Medulla oblongata (tissue), 1 donor: ENCODE measurements around the gene ZNF827.

Experiments
- DNase-seq: peaks from one replicate; pipeline ENCODE4 v3.0.0-alpha.2; 2015; ENCODE audit errors: extremely low spot score

ZNF827 gene

DNA sequence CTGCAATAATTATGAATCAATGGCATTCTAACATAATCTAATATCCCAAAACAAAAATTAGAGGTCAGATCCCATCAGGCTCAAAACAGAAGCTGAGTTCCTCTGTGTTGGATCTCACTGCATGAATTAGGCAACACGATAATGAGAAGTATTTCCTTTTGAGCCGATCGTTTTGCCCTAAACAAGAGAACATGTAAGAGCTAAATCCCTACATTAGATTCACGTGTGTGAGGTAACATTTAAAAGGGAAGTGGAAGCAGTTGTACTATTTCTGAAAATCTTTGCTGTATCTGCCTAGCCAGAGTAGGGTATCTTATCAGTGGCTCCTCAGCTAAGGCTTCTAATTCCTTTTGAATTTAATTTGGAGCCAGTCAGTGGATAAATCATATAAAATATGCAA, 143.1 kb downstream of the ZNF827 start:
- no peak for DNase-seq

DNA sequence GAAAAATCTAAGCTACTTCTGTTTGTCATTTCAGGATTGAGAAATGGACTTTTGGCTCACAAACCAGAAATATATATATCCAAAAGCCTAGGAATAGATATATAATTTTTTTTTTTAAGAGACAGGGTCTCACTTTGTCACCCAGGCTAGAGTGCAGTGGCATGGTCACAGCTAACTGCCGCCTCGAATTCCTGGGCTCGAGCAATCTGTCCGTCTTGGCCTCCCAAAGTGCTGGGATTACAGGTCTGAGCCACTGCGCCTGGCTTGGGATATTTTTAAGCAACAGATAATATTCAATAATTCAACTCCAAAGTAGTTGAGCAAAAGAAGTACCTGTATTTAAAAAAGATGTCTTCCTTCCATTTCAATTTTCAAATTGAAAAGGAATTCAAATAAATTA, 146.2 kb downstream of the ZNF827 start:
- no peak for DNase-seq

DNA sequence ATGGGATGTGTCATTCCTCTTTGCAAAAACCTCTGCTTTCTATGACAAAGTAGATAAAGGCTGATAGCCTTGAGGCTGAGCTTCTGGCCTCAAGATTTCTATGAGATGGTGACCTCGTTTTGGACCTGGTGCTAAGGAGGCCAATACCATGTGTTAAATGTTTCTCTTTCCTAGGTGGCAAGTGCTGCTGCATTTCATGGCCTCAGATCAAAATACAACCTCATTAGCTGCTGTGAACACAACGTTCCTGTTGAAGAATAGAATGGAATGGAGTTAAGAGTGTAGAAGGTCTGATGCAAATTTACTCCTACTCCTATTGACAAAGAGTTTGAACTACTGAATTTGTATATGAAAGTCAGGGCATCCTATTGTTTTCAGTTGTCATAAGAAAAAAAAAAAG, 146.6 kb downstream of the ZNF827 start:
- no peak for DNase-seq

DNA sequence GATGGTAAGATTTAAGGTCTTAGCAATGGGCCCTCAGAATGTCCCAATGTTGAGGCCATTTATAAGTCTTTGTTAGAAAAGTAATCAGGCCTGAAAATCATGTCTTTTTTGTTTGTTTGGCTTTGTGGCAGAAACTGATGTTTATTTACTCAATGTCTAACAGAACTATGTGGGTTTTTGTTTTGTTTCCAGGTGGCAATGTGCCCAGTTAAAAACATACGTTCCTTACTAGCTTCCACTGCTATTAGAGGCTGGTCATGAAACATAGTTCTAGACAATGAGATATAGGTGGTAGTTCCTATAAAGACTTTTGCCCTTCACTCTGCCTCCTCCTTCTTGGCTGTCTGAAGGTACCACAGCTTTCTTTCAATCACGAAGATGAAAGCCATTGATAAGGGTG, 149.9 kb downstream of the ZNF827 start:
- no peak for DNase-seq

DNA sequence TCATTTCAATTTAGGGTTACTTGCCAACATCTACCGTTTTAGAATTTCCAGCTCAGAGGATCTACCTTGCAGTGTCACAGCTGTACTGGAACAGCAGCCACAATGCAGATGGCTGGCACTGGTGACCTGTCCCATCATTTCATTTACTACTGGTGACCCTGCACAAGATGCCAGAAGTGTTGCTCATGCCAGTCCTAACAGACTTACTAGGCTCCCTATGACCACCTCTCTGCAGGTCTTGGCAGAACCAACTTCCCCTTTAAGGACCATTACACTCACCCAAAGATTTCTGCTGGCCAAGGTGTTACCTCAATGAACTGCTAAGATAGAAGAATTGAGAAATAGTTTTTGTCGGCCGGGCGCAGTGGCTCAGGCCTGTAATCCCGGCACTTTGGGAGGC, 151.8 kb downstream of the ZNF827 start:
- no peak for DNase-seq

DNA sequence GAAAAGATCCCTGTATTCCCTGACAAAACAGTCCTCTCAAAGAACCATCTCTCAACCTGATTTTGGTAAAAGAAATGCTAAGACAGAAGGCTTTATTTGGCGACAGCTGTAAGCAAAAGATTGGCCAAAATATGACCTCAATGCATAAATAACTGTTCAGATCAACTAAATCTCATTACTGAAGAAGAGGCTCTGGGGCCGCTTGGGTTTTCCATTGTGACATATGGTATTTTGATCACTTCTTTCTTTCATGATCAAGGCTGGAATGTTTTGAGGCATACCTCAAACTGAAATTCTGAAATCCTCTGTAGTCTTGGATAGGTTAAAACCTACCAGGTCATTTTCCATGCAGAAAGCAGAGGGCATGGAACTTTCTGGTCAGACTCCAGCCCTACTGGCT, 152.4 kb downstream of the ZNF827 start:
- no peak for DNase-seq

DNA sequence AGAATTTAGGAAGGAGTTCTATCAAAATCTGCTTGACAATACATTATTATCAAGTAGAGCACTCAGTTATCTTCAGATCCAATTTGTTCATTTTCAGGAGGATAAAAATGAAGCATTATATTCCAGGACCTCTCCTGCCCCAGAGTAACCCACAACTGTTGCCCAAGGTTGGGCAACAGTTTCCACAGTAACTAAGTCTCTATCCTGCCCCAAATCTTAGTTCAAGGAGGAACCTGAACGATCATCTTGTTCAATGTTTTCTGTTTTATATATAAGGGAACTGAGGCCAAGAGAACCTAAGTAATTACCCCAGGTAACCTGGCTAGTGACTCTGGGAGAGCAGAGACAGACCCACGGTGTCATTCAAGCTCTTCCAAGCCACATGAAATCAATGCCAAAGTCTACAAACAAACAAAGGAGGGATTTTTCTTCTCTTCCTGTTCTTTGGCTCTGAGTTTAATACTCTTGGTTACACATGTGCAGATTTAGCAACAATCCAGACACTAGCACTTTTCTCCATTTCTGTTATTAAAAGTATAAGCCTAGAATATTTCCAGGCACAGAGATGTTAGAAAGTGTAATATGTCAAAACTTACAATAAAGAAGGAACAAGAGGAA, 153.1 kb downstream of the ZNF827 start:
- DNase-seq = peak; percentile 43

DNA sequence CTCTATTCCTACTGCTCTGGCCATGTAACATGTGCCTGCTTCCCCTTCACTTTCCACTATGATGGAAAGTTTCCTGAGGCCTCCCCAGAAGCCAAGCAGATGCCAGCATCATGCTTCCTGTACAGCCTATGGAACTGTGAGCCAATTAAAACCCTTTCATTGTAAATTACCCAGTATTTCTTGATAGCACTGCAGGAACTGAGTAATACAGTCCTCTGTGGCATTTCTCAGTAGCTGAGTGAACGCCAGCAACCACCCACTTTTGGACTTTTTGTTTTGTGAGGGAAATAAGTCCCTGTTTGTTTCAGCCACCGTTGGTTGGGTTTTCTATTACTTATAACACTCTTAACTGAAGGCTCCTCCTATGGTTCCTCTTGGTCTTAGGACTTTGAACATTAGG, 154.6 kb downstream of the ZNF827 start:
- no peak for DNase-seq

DNA sequence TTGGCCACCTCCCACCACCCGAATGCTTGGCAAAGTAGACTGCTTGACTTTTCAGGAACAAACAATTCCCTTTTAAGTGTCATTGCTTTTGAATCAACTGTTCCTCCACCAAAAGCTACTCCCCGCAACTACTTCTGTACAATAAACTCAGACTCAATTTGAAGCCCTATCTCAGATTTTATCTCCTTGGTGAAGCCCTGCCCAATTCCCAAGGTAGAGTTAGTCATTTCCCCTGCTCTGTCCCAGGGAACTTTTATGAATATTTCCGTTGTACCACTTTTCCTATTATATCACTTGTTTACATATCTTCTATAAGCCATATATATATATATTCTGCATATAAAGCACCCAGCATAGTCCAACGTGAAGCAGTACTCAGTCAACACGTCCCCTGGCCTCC, 155.9 kb downstream of the ZNF827 start:
- no peak for DNase-seq

DNA sequence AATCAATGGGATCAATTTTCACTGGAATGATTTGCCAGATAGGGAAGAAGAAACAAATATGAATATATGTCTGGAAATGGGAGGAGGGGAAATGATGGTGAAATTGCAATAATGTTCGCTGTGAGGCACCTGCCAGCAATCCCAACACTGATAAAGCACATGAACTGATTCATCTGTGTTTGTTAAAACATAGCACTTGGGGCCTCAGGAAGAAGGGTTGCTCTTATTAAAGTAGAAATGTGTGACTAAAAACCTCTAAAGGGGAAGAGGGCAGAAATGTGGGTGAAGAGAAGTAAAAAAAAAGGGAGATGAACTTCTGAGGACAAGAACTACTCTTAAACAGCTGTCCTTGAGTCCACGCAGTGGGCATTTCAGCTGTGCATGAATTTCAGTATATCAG, 157.3 kb downstream of the ZNF827 start:
- DNase-seq = no peak

DNA sequence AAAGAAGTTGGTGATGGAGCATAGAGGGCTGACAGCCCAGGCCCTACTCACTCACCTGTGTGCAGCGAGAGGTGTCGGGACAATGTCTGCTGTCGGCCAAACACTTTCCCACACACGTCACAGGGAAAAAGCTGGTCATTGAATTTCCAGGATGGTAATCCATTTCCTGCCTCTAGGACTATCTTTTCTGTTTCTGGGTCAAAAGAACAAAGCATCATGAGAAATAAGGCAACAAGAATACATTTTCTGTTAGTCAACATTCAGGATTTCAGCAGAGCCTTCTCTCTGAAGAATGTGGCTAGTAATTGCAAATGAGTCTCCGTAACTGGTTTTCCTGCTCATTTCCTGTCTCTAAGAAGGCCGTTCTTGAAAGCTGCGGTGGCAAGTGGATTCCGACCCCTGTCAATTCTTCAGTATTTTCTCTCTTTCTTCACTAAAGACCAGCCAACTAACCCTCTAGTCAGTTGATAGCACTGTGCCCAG, 159.3 kb downstream of the ZNF827 start:
- DNase-seq = no peak

DNA sequence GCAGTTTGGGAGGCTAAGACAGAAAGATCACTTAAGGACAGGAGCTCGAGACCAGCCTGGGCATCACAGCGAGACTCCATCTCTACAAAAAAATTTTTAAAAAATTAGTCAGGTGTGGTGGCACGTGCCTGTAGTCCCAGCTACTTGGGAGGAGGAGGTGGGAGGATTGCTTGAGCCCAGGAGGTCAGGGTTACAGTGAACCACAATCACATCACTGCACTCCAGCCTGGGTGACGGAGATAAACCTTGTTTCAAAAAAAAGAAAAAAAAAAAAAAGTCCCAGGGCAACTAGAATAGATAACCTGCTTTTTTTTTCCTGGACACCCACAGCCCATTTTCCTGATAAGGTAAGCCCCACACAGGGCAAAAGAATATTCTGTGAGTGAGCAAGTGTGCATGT, 162.4 kb downstream of the ZNF827 start:
- DNase-seq = no peak

DNA sequence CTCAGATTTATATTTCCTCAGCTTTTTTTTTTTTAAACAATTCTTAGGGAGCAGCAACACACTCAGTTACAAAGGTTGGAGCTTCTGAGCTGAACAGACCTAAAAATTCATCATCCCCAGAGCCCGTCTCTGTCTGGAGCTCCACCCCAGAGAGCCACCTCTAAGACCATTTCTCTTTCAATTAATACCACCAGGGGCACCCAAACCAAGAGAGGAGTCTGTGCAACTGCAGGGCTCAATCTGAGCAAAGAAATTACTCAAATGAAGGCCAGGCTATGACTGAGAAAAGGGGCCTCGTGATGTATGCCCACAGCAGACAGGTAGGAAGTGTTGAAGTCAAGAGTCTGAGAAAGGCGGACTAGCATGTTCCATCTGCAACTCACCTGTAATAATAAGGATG, 163.2 kb downstream of the ZNF827 start:
- no peak for DNase-seq

DNA sequence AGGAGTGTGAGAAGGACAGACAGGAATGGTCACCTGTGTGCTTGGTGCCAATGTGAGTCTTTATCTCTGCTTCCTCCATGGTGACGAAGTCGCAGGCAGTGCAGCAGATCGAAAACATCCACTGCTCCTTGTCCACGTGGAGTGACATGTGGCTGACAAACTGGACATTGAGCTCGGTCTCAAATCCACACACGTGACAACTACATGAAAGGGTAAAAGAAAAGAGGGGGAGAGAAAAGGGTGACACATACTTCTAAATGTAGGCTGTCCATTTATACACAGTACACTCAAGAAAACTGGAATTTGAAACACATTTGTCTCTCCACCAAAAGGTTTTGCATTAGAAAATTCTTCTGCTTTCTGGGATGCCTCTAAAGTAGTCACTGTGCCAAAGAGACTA, 164.2 kb downstream of the ZNF827 start:
- no peak for DNase-seq

DNA sequence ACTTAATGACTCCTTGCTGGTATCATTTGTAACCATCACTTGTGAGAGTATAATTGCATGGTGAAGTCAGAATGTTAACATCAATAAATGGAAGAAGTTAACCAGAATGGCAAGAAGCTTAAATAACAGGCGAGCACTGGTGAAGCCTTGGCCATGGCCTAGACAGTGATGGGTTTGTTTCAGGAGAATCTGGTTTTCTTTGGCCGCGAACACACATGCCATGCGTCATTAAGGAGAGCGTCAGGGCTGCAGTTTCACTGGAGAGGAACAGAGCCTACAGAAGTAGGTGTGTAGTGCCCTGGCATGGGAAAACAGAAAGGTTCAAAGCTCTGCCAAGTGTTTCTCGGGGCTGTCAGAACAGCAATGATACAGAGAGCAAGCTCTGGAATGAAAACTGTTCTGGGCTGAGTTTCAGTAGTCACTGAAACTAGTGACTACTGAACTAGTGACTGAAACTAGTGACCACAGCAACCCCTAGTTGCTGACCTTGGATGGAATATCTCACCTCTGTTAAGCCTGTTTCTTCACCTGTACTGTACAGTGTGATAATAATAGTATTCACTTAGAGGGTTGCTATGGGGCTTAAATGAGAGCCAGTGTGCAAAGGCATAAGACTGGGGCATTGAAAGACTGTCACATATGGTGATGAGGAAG, 164.9 kb downstream of the ZNF827 start:
- DNase-seq = peak; percentile 27

DNA sequence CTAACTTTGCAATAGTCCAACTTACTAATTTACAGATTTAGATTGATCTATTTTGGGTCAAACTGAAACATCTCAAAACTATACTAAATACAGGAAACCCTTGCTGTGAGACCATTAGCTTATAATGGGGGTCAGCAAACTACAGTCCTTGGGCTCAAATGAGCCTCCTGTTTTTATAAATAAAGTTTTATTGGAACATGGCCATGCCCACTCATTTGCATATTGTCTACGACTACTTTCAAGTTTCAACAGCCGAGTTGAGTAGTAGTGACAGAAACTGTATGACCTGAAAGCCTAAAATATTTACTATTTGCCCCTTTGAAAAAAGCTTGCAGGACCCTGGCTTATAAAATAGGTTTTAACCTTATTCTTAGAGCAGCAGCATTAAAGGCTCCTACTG, 166.3 kb downstream of the ZNF827 start:
- DNase-seq = no peak

DNA sequence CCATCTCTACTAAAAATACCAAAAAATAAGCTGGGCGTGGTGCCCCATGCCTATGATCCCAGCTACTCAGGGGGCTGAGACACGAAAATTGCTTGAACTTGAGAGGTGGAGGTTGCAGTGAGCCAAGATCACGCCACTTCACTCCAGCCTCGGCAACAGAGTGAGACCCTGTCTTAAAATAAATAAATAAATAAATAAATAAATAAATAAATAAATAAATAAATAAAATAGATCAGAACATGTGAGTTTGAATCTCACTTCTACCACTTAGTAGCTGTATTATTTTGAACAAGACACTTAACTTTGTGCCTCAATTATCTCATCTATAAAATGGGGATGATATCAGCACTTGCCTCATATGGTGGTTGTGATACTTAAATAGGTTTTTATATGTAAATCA, 168.5 kb downstream of the ZNF827 start:
- DNase-seq = no peak

DNA sequence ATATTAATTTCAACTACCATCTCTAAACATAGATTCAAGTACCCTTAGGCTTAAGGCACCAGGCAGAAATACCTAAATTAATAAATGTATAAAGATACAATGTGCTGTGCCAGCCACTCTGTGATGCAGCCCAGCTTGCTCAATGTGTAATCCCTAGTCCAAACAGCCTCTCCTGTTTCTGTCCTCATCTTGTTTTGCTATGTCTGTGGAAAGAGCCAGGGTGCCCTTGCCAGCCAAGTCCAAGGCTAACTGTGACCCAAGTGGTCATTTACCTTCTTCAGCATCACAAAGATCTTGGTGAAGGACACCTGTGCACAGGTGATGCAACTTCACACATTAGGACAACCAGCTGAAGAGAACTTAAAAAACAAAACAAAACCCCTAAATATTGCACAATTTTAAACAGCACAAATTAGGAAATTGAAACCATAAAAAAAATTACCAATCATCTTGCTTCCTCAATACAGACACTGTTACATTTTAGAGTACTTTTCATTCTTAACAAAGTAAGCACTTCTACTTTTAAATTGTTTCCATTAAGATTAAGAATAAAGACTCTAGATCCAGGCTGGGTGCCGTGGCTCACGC, 169.1 kb downstream of the ZNF827 start:
- DNase-seq = no peak

DNA sequence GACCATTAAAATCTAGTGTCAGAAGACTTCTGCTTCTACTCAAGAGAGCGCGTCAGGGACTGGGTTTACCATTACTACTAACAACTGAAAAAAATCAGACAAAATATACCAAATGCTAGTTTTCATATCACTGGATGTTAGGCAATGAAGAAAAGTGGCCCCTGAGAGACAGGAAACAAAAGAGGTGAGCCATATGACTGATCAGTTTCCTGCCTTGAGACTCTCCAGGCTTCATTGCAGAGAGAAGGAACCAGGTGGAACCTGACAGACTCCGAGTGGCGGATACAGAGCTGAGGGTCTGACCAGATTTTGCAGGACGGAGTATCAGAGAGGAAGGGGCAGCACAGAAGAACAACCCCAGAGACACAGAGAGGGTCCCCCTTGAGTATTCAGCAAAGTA, 172.3 kb downstream of the ZNF827 start:
- no peak for DNase-seq

DNA sequence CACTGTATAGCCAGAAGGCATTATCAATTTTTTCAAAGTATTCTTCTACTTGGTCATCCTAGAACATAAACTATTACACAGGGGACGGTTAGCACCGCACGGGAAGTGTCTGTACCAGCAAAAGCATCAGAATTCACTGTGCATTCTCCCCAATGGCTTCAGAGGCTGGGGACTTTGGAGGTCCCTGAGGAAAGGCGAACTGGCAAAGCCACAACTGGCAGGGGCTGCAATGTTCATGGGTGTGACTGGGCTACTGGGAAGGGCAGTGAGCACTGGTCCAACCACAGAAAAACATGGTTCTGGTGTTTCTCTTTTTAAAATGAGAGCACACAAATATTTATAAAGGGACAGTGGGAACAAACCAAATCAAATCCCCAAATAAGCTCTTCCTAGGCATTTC, 175.2 kb downstream of the ZNF827 start:
- no peak for DNase-seq

DNA sequence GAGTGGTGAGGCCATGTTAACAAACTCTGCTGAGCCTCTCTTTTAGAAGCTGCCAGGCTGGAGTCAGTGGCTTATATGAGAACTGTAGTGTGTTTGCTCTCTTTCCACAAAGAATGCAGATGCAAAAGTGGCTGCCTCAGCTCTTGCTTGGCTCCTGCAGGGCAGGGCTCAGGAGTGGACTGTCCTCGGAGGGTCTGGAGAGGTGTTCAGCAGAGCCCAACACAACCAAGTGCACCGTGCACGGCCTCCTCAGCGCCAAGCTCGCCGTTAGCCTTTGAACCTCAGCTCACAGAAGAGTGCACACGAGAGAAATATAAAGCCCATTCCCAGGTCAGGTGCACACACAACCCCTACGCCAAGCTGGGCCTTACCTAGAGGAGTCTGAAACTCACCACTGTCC, 175.9 kb downstream of the ZNF827 start:
- DNase-seq = no peak

DNA sequence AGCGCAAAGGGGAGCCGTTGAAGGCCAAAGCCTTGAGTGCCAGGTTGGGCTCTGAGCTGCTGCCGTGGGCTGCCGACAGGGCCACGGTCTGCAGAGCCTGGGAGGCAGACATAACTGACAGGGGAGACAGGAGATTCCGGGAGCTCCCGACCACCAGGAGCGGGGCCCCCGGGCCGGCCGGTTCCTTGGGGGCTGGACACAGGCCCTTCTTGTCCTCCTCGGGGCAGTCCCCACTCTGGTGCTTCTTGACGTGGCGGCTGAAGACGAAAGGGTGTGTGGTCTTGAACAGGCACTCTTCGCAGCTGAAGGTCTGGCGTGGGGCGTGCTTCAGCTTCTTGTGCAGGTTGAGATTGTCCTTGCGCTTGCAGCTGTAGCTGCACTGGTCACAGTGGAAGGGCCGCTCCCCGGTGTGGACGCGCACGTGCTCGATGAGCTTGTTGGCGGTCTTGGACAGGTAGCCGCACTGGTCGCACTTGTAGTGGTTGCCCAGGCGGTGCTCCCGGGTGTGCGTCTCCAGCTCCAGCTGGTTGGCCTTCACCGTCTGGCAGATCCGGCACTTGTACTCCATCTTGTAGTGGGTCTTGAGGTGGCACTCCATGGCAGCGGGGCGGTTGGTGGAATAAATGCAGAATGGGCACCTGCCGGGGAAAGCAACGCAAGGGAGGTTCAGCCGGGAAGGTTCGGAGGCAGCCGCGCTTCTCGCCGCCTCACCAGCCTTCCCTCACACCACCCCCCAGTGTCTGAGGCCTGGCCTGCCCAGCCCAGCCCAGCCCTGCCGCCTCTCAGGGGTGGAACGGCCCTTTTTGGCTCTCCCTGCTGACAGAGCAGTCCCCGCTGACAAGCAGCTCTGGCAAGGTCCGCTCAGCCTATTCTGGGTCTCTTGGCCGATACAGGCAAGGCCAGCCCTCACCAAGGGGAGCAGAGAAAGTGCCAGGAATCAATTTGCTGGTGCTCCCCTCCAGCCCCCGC, 177.4 kb downstream of the ZNF827 start:
- no peak for DNase-seq
